Muscle of leg (tissue), 11 donors: Measurements from ENCODE around the gene PRKCA. TPM values are rescaled to one million over a fixed set of nuclear protein-coding genes. Genes with fewer than 3 reads are reported as not detected.
A peak's percentile ranks its signal among the peaks of the same experiment; 100 is the strongest.

Source experiments
- DNase-seq: peaks from one replicate; pipeline ENCODE4 v3.0.0; 2013
- H3K27ac ChIP-seq: one replicate; pipeline ENCODE4 v1.5.1; 2013; ENCODE audit warnings: mild to moderate bottlenecking, low read length, control low read depth
- H3K27me3 ChIP-seq: one replicate; pipeline ENCODE4 v1.6.1; 2013; ENCODE audit warnings: low read length; ENCODE audit not compliant: control insufficient read depth, insufficient read depth
- H3K36me3 ChIP-seq: one replicate; pipeline ENCODE4 v1.6.1; 2013; ENCODE audit warnings: low read length; ENCODE audit not compliant: control insufficient read depth, insufficient read depth
- H3K4me1 ChIP-seq: one replicate; pipeline ENCODE4 v1.6.1; 2013; ENCODE audit warnings: low read length; ENCODE audit not compliant: control insufficient read depth, insufficient read depth
- H3K4me3 ChIP-seq: one replicate; pipeline ENCODE4 v1.5.1; 2013; ENCODE audit warnings: low read length, control low read depth
- H3K9me3 ChIP-seq: replicated peaks from 2 replicates; pipeline ENCODE4 v1.6.1; 2013; ENCODE audit warnings: low read depth, low read length; ENCODE audit not compliant: control insufficient read depth
- WGBS: methylation state at CpG from one replicate; pipeline ENCODE4 v1.1.5; 2013; ENCODE audit warnings: missing lambda C conversion rate; ENCODE audit not compliant: insufficient coverage; 5-methylcytosine and 5-hydroxymethylcytosine counted together
- polyA plus RNA-seq, 8 donors: library from polyadenylated mRNA; unstranded; fragments of 120-200 nt; gene quantifications; one replicate each; pipeline versions ENCODE4 v1.2.1 to v1.2.3, GENCODE V29; 2013; ENCODE audit warnings: inconsistent platforms in 1 of 8, low replicate concordance in 1 of 8; ENCODE audit not compliant: insufficient read length in 8 of 8, insufficient read depth in 1 of 8
- total RNA-seq: library from RNA; stranded (reverse); fragments of 120-200 nt; gene quantifications from one replicate; pipeline ENCODE4 v1.2.4, GENCODE V29; 2013

The PRKCA gene
- total and polyA plus RNA-seq, 9 donors = 2.3 to 6.5 (median 3.5) TPM

DNA sequence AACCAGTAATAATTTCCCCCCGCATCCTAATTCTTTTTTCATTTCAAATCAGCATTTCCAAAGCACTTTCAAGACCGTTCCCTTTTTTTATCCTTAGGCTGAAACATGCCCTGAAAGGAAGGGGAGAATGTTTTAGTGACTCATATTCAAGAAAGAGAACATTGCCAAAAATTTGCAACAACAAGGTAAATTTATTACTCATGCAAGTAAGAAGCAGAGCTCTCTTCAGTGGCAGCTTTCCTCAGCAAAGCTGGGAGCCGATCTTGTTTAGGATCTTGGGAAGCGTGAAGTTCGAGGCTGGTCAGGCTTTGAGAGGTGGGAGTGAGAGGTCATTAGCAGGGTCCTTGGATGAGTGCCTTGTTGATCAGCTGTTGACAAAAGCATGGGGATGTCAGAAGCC, 129.5 kb downstream of the PRKCA start:
- peak overlapping the region; percentile 20 for H3K27ac ChIP-seq
- DNase-seq = peak; percentile 43
- H3K4me3 ChIP-seq = no peak overlapping the region
- H3K9me3 ChIP-seq = no peaks in the 10 kb centered on the region
- H3K36me3 ChIP-seq = no peaks in the 10 kb centered on the region
- peaks cover 5% of the 10 kb centered on the region for H3K4me1 ChIP-seq
- no peaks in the 10 kb centered on the region for H3K27me3 ChIP-seq
- WGBS = 57% methylated on average over 3 of the region's 5 CpGs

DNA sequence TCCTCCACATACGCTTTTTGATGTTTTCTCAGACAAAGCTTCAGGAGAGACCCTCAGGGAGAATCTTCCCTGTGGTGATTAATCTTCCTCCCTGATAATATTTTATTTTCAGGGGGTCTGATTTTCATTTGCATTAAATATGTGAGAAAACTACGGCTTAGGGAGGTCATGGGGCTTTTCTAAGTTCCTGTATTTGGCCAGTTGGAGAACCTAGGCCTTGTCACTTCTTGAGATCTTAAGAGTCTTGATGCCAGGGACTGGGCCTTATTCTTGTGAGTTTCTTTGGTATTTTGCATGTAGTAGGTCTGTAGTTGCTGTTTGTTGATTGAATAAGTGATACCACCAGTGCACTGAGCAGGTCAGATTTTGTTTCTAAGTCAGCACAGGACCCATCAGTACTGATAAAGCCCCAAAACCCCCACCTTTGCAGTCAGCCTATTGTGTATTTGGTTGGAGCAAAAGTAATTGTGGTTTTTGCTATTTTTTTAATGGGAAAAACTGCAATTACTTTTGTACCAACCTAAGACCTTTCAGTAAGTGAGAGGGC, 130.1 kb downstream of the PRKCA start:
- Histone ChIP-seq H3K36me3 (no peaks in the 10 kb centered on the region), H3K9me3 (no peaks in the 10 kb centered on the region), H3K27me3 (no peaks in the 10 kb centered on the region), H3K27ac (no peak overlapping the region), H3K4me1 (peaks cover 7% of the 10 kb centered on the region), H3K4me3 (no peak overlapping the region)
- WGBS = 0% methylated on average over 1 of the region's 2 CpGs
- no peak for DNase-seq

DNA sequence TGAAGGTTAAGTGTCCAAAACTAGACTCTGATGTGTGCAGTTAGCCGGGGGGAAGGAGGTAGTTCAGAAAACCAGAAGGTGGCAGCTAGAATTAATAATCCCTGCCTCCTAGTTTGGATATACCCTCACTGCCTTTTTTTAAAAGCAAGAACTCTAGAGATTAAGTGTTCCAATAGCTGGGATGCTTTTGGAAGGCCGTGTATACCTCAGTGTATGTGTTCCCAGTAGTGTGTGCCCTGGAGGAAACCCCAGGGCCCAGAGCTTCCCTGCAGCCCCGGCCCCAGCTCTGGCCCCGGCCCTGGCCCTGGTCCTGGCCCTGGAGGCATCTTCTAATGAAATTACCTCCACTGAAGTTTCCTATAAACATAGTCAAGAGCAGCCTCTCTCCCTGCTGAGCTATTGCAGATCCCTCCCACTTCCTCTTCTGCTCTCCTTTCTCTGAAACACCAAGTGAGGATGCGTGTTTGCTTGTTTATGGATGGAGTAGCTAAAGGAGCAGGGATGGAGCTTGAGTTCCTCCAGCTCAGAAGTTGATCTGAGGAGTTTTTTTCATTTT, 130.7 kb downstream of the PRKCA start:
- H3K36me3 ChIP-seq = no peaks in the 10 kb centered on the region
- DNase-seq = peak; percentile 35
- peaks cover 2% of the 10 kb centered on the region for H3K27me3 ChIP-seq
- H3K27ac ChIP-seq = no peak overlapping the region
- H3K4me3 ChIP-seq = no peak overlapping the region
- no peaks in the 10 kb centered on the region for H3K9me3 ChIP-seq
- 27% methylated on average over 2 of the region's 5 CpGs for WGBS
- peaks cover 7% of the 10 kb centered on the region for H3K4me1 ChIP-seq

DNA sequence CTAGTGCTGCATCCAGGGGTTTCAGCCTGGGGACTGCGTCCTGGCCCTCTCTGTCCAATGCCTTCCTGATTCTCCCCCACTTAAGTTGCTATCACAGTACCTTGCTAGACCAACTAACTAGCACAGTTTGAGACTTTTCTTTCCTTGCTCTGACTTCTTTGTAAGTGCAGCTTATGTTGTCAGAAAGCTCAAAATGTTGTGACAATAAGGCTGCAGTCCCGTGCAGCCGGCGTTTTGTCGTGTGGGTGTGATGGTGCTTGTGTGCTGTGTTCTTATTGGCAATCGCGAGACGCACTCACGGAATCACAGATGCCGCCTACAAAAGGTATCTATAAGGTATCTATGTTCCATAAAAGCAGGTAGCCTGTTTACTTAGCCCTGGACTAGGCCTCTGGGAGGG, 132.8 kb downstream of the PRKCA start:
- DNase-seq = no peak
- WGBS = 95% methylated on average over 10 of the region's 10 CpGs
- H3K27me3 ChIP-seq = peaks cover 3% of the 10 kb centered on the region
- H3K36me3 ChIP-seq = no peaks in the 10 kb centered on the region
- H3K27ac ChIP-seq = no peak overlapping the region
- H3K4me1 ChIP-seq = peaks cover 7% of the 10 kb centered on the region
- H3K9me3 ChIP-seq = no peaks in the 10 kb centered on the region
- no peak overlapping the region for H3K4me3 ChIP-seq

DNA sequence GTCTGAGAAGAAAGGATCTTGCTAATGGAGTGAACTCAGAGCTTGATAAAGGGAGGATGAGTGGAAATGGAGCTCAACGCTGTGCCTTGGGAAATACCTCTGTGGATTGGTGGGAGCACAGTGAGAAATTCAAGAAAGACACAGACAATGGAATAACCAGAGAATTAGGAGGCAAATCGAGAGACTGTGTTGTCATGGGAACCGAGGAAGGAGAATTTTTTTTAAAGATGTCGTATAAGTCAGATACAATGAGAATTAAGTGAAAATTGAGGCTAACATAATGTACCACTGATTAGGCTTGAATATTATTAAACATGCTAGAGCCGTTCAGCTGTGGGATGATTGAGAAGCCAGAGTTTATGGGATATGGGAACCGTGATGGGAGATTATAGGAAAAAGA, 134.2 kb downstream of the PRKCA start:
- Histone ChIP-seq H3K27me3 (peaks cover 3% of the 10 kb centered on the region), H3K4me1 (peaks cover 12% of the 10 kb centered on the region), H3K36me3 (no peaks in the 10 kb centered on the region), H3K27ac (no peak overlapping the region), H3K9me3 (no peaks in the 10 kb centered on the region), H3K4me3 (no peak overlapping the region)
- no peak for DNase-seq
- 71% methylated on average over 5 of the region's 6 CpGs for WGBS

DNA sequence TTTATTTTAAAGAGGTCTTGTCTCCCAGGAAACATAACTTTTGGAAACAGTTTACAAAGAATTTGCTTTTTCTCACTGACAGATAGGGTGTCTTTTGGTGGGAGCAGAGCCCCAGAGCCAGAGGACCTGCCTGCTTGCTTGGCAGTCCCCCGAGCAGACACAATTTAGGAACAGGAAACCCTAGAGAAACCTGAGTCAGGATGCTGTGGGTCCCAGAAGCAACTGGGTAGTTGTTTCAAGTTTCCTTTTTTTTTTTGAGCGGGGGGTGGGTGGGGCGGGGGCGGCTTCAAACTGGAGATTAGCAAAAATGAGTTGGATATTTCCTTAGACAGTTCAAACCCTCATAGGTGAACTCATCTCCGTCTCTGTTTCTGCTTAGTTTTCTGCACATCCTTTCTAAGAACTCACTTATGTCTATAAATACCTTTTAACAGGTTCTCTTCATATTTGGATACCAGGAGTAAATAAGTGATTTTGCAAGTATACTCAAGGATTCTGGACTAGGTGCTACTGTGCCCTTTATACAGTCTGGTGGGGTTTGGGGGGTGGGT, 135.1 kb downstream of the PRKCA start:
- Histone ChIP-seq H3K4me1 (peaks cover 10% of the 10 kb centered on the region), H3K9me3 (no peaks in the 10 kb centered on the region), H3K27me3 (peaks cover 3% of the 10 kb centered on the region), H3K27ac (no peak overlapping the region), H3K4me3 (no peak overlapping the region), H3K36me3 (no peaks in the 10 kb centered on the region)
- DNase-seq = peak; percentile 30
- WGBS = no CpG with 5 or more reads among the region's 5 CpGs

DNA sequence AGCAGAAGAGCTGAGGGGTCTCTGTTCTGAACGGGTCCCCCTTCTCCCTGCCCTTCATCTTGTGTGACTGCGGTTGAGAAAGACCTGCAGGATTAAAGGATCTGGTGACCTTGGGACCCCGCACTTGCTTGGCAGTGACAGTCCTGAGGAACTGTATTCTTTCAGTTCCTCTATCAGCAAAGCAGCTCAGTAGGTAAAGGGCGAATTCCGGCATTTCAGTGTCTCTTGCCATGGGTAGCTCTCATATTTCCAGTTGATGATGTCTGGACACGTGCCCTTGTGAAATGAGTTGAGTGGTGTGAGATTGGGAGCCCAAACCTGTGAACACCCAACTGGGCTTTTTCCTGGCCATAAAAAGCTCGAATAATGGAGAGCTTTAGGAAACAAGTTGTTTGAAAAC, 135.7 kb downstream of the PRKCA start:
- H3K27ac ChIP-seq = no peak overlapping the region
- H3K4me1 ChIP-seq = peaks cover 9% of the 10 kb centered on the region
- no peaks in the 10 kb centered on the region for H3K9me3 ChIP-seq
- peaks cover 3% of the 10 kb centered on the region for H3K27me3 ChIP-seq
- no peak overlapping the region for H3K4me3 ChIP-seq
- 80% methylated on average over 7 of the region's 7 CpGs for WGBS
- no peak for DNase-seq
- no peaks in the 10 kb centered on the region for H3K36me3 ChIP-seq

DNA sequence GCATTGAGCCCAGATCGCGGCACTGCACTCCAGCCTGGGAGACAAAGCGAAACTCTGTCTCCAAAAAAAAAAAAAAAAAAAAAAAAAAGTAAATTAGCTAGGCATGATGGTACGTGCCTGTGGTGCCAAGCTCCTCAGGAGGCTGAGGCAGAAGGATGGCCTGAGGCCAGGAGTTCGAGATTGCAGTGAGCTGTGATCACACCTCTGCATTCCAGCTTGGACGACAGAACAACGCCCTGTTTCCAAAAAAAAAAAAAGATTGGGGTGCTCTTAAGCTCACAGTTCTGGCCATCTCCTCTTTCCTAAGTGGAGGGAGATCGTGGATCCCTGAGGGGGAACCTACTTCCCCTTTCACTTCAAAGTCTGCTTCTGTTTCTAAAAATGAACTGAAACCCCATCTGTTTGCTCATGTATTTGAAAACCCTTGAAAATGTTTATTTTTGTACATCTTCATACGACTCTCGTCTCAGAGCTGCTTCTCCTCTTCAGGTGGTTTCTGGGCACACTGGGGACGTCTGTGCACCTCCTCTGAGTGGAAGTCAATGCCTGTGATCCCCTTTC, 138.8 kb downstream of the PRKCA start:
- DNase-seq = peak; percentile 49
- H3K27ac ChIP-seq = peak overlapping the region; percentile 38
- no peaks in the 10 kb centered on the region for H3K36me3 ChIP-seq
- no peaks in the 10 kb centered on the region for H3K9me3 ChIP-seq
- peaks cover 3% of the 10 kb centered on the region for H3K27me3 ChIP-seq
- WGBS = 57% methylated on average over 3 of the region's 11 CpGs
- H3K4me1 ChIP-seq = peaks cover 13% of the 10 kb centered on the region
- H3K4me3 ChIP-seq = no peak overlapping the region

DNA sequence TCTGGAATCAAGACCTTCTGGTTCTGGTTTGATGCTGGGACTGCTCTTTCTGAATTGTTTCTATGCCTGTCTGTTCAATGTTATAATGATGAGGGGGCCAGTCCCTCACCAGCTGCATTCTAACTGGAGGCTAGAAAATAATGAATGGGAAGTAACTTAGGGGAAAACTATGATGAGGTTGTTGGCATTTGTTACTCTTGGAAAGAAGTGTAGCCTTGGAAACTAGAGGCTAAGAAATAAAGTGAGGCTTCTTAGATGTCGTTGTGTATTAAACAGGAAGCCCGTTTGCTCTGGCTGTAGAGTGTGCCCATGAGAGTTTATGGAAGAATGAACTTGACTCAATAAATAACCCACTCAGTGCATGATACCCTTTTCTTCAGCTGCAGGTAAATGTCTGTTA, 140.8 kb downstream of the PRKCA start:
- DNase-seq = peak; percentile 81
- Histone ChIP-seq H3K4me3 (no peak overlapping the region), H3K4me1 (peaks cover 12% of the 10 kb centered on the region), H3K27ac (no peak overlapping the region), H3K36me3 (no peaks in the 10 kb centered on the region), H3K9me3 (no peaks in the 10 kb centered on the region), H3K27me3 (peaks cover 3% of the 10 kb centered on the region)
- WGBS = no CpG with 5 or more reads among the region's 2 CpGs

DNA sequence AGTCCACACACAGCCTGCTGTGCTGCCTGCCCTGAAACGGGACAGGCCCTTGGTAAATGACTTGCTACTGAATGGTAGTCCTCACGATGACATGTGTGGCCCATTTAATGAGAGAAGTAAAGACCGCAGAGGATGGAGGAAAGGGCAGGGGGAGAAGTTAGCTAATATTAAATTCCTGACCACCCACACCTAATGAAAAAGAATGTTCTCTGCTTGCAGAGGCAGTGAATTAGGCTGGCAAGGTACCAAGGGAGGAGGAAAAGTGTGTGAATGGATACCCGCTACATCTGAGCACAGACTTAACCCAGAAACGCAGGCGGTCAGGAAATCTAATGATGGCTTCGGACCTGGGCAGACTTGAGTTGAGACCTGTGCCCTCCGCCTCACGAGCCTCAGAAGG, 141.2 kb downstream of the PRKCA start:
- Histone ChIP-seq H3K27me3 (peaks cover 2% of the 10 kb centered on the region), H3K36me3 (no peaks in the 10 kb centered on the region)
- WGBS = 88% methylated on average over 6 of the region's 9 CpGs

More for the DNA sequence above, 141.2 kb downstream of the PRKCA start:
- Histone ChIP-seq H3K27ac (no peak overlapping the region), H3K4me3 (no peak overlapping the region), H3K9me3 (no peaks in the 10 kb centered on the region), H3K4me1 (peaks cover 12% of the 10 kb centered on the region)
- no peak for DNase-seq
